Measurements from ENCODE around the gene MED9.

DNA sequence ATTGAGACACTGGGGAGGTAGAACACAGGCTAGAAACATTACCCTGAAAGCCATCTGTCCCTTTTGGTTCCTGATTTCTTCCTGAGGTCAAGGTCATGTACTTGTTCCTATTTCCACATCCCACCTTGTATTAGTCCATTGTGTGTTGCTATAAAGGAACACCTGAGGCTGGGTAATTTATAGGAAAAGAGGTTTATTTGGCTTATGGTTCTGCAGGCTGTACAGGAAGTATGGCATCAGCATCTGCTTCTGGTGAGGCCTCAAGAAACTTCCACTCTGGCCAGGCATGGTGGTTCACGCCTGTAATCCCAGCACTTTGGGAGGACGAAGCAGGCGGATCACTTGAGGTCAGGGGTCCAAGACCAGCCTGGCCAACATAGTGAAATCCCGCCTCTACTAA lies 7.4 kb upstream of the MED9 start:
- TF ChIP-seq, protein P1, sequence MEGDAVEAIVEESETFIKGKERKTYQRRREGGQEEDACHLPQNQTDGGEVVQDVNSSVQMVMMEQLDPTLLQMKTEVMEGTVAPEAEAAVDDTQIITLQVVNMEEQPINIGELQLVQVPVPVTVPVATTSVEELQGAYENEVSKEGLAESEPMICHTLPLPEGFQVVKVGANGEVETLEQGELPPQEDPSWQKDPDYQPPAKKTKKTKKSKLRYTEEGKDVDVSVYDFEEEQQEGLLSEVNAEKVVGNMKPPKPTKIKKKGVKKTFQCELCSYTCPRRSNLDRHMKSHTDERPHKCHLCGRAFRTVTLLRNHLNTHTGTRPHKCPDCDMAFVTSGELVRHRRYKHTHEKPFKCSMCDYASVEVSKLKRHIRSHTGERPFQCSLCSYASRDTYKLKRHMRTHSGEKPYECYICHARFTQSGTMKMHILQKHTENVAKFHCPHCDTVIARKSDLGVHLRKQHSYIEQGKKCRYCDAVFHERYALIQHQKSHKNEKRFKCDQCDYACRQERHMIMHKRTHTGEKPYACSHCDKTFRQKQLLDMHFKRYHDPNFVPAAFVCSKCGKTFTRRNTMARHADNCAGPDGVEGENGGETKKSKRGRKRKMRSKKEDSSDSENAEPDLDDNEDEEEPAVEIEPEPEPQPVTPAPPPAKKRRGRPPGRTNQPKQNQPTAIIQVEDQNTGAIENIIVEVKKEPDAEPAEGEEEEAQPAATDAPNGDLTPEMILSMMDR (IDR thresholded peaks at IDR 0.05): no peak
- TF ChIP-seq POLR2A (IDR thresholded peaks at IDR 0.05): no peak

Data from esophagus squamous epithelium (tissue), 4 donors.